HUDEP-2 (cell line): ENCODE measurements around the gene PCSK6.
A peak's percentile ranks its signal among the peaks of the same experiment; 100 is the strongest.
"Not testable (repeated sequence)": the region's sequence is repeated elsewhere in the genome, so short reads cannot be mapped to it uniquely, and the experiment has no call there.

Experiments used
- DNase-seq, 76 experiments: peaks; one replicate each; lab custom pipeline; 2025; ENCODE audit not compliant: unreplicated experiment in 76 of 76; lab: John Stamatoyannopoulos, UW

PCSK6 gene

DNA sequence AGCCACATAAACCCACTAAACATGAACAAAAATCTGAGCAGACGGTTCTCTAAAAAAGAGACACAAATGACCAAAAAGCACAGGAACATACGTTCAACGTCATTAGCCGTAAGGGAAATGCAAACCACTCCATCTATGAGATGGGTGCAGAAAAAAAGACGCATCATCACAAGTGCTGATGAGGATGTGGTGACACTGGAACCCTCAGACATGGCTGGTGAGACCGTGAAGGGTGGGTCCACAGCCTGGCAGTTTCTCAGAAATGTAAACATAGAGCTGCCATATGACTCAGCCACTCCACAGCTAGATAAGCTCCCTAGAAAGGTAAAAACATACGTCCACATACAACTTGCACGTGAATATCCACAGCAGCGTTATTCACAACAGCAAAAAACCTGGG is 23.3 kb downstream of the PCSK6 start:
- DNase-seq: no peak

DNA sequence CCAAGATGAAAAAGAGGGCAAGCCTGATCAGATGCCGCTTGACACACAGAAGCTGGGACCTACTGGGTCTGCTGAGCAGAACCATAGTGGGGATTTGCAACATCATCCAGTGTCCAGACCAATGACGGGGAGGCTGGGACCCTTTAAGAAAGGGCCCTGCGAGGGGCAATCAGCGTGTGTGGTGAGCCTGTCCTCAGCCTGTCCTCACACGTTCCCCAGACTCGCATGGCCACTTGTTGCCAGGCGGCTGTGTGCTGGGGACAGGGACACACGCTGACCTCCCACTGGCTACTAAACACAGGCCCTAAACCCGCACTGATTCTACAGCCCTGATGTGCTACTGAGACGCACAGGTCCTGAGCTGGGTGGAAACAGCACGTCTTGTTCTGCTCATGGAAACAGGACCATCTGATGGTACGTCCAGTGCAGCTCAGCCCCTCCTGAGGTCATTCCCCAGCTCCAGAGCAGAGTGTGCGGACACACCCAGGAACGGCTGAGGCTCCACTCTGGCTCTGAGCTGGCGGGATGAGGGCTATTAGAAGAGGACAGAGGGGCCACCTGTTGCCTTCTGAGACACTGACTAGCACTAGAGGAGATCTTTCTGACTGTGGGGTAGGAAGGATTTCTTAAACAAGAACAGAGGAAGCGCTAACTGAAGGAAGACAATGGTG is 24.4 kb downstream of the PCSK6 start:
- DNase-seq: no peak

DNA sequence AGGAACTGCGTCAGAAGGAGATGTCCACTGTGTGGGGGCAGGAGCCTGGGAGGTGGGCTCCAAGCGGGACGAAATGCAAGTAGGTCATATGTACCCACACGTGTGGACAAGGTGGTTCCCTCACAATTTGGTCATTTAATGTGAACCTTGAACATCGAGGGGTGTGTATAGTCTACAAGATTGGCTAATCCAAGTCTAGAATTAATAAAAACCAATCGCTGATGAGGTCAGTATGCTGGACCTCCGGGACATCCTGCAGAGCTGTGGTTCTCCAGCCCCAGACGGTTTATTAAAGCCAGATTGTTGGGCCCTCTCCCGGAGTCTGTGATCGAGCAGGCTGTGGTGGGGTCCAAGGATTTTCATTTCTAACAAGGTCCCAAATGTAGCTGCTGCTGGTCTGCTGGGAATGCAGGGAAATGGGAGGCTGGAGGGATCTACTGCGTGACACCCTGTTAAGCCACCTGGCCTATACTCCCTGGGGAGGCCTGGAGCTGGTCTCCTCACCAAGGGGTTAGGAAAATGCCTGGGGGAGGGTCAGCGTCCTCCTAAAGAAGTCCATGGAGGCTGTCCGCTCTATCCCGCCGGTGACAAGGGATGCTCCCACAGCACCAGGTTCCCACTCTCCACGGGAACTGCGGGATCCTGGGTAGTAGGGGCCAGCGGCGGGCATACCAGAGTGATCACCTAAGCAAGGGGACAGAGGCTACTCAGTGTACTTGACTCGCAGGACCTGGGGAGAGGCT is 25.1 kb downstream of the PCSK6 start:
- DNase-seq: no peak

DNA sequence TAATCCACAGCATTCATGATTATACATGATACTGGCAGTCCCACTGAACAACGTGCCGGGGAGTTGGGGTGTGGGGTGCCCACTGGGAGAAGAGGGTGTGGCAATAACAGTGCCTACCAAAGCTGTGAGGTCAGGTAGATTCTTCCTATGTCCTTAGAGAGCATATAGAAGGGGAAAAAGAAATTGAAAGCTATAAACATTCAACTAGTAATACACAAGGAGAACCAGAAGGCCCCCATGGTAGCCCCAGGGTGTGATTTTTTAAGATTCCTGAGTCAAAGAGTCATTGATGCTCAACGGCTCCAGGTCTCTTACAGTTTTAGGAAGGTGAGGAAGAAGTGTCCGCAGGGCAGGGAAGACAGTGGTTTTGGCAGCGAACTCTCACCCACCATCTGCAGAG is 25.8 kb downstream of the PCSK6 start:
- DNase-seq: not testable (repeated sequence)

DNA sequence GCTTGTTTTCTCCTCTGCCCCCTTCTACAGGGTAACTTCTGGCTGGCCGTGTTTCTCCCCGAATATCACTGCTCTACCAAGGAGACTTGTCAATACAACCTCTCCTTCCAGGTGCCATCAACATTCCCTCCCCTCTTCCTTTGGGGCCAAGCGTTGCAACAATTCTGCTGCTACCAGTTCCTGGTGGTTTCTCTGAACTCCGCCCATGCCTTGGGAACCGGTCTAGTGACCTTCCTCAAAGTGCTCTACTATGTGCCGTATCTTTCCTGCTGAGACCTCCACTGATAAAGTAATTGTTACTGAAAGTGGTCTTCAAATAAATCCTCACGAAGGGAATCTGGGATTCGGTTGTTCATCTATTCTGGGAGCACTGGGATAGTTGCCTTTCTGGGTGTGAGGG is 26.2 kb downstream of the PCSK6 start:
- DNase-seq: no peak

DNA sequence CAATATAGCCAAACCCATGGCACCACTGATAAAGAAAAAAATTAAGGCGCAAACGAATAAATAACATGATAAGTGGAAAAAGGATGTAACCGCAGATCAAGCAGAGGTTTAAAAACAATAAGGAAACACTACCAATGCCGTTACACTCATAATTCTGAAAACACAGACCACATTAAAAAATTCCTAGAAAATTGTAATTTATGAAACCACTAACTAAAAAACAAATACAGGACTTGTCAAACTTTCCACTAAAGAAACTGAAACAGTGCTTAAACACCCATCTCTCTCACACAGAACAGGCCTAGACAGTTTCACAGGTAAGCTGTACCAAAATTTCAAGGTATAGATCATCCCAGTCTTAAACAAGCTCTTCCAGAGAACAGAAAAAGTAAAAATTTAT is 28.4 kb downstream of the PCSK6 start:
- no peak for DNase-seq

DNA sequence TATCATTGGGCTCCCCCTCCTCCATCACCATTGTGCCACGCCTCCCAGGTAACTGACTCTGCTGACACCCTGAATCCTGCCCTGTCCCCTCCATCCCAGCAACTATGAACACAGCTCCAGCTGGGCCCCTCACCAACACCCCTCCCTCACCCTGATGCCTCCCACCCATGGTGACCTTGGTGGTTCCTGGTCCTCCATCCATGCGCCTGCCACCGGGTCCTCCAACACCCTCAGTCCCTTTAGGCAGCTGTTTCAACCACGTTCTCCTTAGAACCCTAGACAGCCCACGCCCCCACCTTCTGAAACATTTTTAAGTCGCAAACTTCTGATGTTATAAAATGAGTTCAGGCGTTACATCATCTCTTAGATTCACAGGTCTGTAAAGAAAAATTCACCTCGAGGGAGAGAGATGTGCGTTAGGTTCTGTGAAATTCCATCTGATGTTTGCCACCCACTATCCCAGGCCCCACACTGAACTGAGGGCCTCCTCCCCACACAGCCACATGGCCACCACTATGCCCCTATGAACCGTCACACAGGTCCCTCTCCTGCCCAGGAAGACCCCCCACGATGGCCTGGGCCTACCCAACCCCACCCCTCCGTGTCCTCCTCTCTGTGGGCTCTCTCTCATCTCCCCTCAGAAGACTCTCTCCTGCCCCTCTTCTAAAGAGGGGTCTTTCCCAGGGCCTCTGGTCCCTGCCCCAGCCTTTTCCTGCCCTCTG is 29.8 kb downstream of the PCSK6 start:
- no peak for DNase-seq

DNA sequence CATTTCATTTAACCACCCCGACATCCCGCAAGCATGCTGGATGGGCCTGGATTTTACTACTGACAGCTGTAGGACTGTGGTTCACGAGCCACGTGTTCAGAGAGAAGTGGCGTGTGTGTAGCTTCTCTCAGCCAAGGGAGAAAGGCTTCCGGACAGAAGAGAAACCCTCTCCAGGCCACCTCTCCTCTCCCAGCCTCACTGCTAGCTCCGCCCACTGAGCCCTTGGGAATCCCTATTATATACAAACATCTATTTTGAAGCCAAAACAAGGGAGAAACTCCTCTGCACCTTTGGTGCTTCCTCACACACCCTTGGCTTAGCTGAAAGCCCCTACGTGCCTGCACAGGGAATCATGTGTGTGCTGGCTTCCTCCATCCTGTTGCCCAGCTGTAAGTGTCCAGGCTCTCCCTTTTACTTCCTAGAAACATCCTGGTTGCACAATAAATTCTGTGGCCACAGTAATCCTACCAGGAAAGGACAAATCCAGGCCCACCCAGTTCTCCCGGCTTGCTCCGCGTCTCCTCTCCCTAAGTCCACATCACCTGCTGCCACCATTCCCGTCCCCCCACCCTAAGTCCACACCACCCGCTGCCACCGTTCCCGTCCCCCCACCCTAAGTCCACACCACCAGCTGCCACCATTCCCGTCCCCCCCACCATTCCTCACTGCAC is 30.5 kb downstream of the PCSK6 start:
- DNase-seq: no peak

DNA sequence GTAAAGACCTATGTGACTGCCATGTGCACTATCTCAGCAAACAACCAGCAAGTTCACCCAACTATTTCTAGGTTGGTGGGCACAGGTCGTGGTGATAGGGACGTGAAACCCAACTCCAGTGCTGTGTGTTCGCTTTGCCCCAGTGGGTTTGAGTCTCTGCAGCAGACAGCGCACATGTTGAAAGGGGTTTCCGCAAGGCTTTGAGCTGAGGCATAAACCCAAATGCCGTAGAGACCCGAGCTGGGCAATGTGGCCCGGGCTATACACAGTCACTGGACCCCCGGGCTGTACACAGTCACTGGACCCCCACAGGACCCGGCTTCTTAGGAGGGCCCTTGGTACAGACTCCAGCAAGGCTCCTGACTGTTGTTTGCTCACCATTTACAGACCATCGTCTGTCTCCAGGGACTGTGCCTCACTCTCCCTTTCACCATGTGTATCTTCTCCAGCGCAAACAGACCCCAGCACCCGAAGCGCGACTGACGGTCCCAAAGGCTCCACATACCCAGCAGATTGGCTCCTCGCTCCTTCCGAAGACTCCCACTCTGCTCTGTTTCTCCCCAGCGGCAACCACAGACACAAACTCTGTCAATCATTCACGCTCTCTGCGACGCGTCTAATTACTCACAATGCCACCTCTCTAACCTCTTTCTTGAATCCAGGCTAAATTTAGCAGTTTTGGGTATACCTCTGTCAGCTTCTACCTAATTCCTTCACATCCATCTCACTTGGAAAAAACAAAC is 31.2 kb downstream of the PCSK6 start:
- DNase-seq: no peak

DNA sequence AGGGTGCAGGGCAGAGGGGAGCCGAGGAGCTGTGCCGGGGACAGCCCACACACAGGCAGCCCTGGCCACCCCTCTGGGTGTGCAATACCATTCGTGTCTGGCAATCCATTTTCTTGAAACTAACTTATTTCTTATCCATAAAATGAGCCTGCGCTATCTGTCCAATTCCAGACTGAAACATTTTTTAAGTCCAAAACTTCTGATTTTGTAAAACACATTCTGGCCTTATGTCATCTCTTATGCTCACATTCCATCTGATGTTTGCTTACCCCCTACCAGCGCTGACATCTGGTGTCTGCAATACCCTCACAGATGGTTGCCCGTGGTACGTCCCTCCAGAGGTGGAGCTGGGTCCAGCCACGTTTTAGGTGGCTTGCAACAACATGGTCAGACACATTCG is 31.8 kb downstream of the PCSK6 start:
- no peak for DNase-seq

DNA sequence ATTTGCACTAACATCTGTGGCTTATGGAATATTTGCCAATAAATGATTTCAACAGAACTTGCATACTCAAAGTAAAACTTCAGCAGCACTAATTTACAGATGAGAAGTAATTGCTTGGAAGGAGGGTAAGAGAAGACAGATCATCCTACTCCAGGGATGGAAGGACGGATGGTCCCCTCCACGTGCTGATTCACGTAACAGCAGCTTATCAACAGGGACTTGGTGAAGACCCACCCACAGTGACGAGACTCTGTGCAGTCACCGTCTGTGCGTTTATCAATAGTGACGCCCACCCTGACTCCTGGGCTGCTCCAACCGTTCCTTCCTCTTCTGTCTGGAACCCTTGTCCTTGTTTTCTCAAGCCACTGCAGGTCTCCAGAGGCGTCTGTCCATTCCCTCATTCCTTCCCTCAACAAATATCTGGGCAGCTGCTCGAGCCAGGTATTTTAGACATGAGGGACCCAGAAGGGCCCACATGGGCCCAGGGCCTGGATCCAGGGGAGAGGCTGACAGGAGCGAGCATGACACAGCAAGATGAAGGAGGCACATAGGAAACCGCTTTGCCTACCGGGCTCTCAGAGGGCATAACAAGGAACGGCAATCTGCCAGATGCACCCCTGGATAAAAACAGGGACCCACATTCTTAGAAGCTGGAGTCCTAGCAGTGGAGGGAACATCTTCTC is 33.3 kb downstream of the PCSK6 start:
- peak in 57 of 76 experiments; percentile 3 to 80 (median 43) for DNase-seq

DNA sequence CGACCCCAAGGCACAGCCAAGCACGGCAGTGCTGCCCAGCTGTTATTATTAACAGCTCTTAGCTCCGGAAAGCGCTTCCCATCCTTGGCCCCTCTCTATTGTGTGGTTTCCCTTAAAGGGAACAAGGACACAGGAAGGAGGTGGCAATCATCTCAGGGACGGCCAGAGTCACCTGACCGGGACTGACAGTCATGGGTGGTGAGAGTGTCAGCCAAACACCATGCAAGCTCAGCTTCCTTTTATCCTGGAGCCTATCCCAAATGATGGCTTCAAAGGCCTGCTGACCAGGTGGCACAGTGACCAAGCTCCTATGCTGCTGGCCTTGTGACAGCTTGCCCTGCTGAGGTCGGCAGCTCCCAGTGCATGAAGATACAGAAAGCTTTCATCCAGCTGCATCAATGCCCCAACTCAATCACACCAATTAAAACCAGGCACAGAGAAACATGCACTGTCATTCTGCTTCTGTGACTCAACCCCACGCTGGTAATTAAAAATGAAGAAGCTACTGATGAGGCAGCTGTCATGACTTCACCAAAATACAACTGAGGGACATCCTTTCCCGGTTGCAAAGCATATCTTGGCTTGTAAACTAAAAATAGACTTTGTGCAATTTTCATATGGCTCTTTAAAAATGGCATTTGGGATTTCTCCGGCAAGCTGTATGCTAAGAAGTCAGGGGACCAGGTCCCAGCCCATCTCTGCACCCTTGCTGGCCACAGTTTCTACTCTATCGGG is 34.0 kb downstream of the PCSK6 start:
- peak in 28 of 76 experiments; percentile 5 to 63 (median 22) for DNase-seq

DNA sequence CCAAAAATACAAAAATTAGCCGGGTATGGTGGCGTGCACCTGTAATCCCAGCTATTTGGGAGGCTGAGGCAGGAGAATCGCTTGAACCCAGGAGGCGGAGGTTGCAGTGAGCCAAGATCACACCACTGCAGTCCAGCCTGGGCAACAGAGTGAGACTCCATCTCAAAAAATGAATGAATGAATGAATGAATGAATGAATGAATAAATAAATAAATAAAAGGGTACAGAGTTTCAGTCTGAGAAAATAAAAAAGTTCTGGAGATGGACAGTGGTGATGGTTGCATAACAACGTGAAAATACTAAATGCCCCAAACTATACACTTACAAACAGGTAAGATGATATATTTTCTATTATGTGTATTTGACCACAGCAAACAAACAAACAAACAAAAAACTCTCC is 34.7 kb downstream of the PCSK6 start:
- not testable (repeated sequence) for DNase-seq

DNA sequence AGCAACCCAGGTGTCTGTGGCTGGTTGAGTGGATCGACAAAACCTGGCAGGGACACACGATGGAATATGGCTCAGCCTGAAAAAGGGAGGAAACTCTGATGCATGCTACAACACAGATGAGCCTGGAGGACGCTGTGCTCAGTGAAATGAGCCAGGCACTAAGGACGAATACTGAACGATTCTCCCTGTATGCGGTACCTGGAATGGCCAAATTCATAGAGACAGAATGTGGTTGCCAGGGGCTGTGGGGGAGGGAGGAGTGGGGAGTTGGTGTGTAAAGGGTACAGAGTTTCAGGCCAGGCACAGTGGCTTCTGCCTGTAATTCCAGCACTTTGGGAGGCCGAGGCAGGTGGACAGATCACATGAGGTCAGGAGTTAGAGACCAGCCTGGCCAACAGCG is 35.1 kb downstream of the PCSK6 start:
- no peak for DNase-seq

DNA sequence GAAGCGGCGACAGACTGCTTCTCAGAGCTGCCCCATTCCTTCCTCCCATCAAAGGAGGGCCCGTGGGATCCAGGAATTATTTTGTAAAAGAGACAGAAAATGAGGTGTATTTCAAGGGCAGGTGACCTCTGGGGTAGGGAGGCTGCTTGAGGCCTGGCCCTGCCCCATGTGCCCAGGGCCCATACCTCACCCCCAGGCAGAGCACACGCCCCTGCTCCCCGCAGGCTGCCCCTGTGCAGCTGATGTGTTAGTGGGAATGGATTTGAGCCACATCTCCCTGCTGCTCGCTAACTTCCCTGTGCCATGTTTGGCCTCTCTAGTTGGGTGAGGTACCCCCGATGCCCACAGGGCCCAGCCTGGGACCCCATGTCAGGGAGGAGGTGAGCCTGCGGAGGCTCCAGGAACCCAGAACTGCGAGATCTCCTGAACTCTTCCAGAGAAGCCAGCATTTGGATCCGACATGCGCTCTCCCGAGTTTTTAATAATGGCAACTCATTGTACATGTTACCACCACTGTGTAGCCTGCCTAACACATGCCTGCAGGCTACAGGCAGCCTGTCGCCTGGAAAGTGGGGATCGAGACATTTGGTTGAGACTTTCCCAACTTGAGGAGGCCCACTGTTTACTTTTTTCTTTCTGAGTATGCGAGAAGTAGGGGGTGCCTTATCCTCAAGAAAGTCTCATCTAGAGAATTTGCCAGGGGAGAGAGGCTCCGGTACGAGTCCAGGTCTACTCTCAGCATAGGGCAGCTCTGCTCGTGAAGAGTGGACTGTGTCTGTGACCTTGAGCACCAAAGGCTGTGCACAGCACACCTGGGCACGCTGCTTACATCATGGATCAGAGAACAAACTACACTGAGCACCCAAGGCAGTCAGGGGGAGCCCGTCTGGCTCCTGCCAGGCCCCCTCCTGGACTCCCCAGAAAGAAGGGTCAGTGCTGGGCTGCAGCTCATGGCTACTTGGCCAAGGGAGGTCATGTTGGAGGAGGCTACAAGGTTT is 36.1 kb downstream of the PCSK6 start:
- no peak for DNase-seq

DNA sequence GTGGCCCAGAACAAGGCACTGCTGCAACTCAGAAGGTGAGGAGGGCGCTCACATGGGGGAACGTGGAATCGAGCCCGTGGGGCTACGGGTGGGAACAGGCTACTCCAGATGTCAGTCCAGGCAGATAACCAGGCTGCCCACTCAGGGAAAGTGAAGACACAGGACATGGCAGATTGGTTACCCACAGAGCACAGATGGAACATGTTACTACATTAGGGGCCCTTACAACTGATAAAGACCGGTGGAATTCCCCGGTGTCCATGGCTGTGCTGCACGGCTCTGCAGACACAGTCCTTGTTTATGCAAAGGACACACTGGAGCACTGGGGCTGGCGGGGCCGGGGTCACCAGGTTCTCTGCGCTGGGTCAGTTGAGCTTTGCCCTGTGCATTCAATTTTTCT is 36.9 kb downstream of the PCSK6 start:
- peak in 5 of 76 experiments; percentile 9 to 15 (median 13) for DNase-seq

DNA sequence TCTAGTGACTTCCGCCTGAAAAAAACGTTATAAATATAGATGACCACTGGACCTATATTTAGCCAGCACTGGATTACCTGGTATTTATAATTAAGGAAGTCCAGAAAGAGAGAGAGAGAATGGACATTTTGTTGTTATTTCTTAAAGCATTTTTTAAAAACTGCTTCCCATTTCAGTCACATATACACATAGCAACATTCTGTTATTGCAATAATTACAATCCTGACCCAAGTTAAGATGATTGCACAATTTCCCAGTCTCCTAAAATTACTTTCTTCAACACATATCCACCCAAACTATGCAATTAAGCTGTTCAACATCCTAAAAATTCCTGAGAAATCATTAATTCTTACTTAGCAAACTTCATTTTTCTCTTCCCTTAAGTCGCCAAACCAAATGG is 37.7 kb downstream of the PCSK6 start:
- no peak for DNase-seq

DNA sequence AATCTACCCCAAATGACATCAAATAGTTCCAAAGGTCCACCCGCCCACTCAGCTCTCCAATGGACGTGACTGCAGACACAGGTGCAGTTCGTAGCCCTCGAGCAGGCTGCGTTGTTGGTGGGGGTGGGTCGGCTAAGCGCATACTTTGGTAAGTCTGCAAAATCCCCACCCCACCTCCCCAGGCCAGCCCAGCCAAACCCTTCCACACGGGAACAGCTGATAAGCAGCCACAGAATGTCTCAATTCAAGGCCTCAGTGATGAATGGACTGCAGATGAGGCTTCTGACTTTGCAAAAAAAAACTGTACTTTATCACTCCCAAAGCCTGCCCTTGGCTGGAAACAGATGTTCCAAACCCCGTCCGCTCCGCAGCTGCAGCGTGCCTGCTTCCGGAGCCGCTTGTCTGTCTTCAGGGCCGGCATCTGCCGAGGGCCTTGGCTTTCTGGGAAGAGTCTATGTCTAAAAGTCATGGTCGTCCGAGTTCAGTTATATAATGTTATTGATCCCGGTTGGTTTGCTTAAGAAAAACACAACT is 38.2 kb downstream of the PCSK6 start:
- DNase-seq: peak in 75 of 76 experiments; percentile 45 to 94 (median 85)
